Inflammatory macrophage treated with lipopolysaccharide for 1 hour (primary cell): ENCODE data around the gene ELAPOR2.
"Not testable (repeated sequence)": the region's sequence is repeated elsewhere in the genome, so short reads cannot be mapped to it uniquely, and the experiment has no call there.

ENCODE experiments used
- DNase-seq, 2 donors: peaks; one replicate each; pipeline ENCODE4 v3.0.0-alpha.2; 2020 to 2022

ELAPOR2 gene

GRCh38 chr7:87059525-87060287, at the start of gene ELAPOR2:
TSS of gene ELAPOR2 (minus strand) at chr7:87059654. CDS start at chr7:87059513, 141 bp downstream.
- peak; percentile 9 to 14 for DNase-seq

GRCh38 chr7:87107949-87108776, 48.7 kb upstream of the ELAPOR2 start:
- no peak for DNase-seq

GRCh38 chr7:87106974-87107612, 47.6 kb upstream of the ELAPOR2 start:
- DNase-seq: no peak

- no peak for DNase-seq
These were observed 45.9 kb upstream of the ELAPOR2 start for GRCh38 chr7:87105401-87105800.

GRCh38 chr7:87100326-87100725, 40.9 kb upstream of the ELAPOR2 start:
- no peak for DNase-seq

GRCh38 chr7:87097375-87097774, 37.9 kb upstream of the ELAPOR2 start:
- DNase-seq: not testable (repeated sequence)

GRCh38 chr7:87094322-87094721, 34.9 kb upstream of the ELAPOR2 start:
- DNase-seq: no peak

GRCh38 chr7:87092568-87093091, 33.2 kb upstream of the ELAPOR2 start:
- DNase-seq: no peak

GRCh38 chr7:87091487-87092066, 32.1 kb upstream of the ELAPOR2 start:
- DNase-seq: no peak

- no peak for DNase-seq
These were observed 24.5 kb upstream of the ELAPOR2 start for GRCh38 chr7:87083865-87084519.

- no peak for DNase-seq
These were observed 23.2 kb upstream of the ELAPOR2 start for GRCh38 chr7:87082675-87083074.

- DNase-seq: no peak
These were observed 16.4 kb upstream of the ELAPOR2 start for GRCh38 chr7:87075671-87076404.

GRCh38 chr7:87067788-87068187, 8.3 kb upstream of the ELAPOR2 start:
- no peak for DNase-seq

GRCh38 chr7:87060288-87060537, 759 bp upstream of the ELAPOR2 start:
- no peak for DNase-seq

- DNase-seq: peak; percentile 4 to 32
These were observed 520 bp downstream of the ELAPOR2 start for GRCh38 chr7:87058744-87059524.

- DNase-seq: no peak
These were observed 2.2 kb downstream of the ELAPOR2 start for GRCh38 chr7:87057210-87057609.

GRCh38 chr7:87056346-87056745, 3.1 kb downstream of the ELAPOR2 start:
- DNase-seq: no peak

- DNase-seq: no peak
These were observed 10.6 kb downstream of the ELAPOR2 start for GRCh38 chr7:87048839-87049238.

- DNase-seq: no peak
These were observed 13.0 kb downstream of the ELAPOR2 start for GRCh38 chr7:87046456-87046855.

- DNase-seq: not testable (repeated sequence)
These were observed 14.7 kb downstream of the ELAPOR2 start for GRCh38 chr7:87044713-87045112.

- DNase-seq: not testable (repeated sequence)
These were observed 17.9 kb downstream of the ELAPOR2 start for GRCh38 chr7:87041586-87041985.
